Skin epidermis (tissue), 12 donors: ENCODE measurements around the gene COX11.

Experiments
- H3K27ac ChIP-seq, 21 experiments: fragments of 200-600 bp; sonication (generic) in 11 of 21; one replicate each; pipeline ENCODE4 v1.5.0; 2020; ENCODE audit warnings: mild to moderate bottlenecking in 3 of 21, inconsistent platforms in 2 of 21, moderate library complexity in 2 of 21
- H3K4me3 ChIP-seq, 7 experiments: fragments of 200-600 bp; sonication (generic) in 2 of 7; one replicate each; pipeline ENCODE4 v1.5.0; 2020; ENCODE audit warnings: inconsistent platforms in 2 of 7, mild to moderate bottlenecking in 2 of 7, moderate library complexity in 1 of 7

Gene COX11

GRCh38 chr17:54916721-54917120 is 51.7 kb downstream of the COX11 start:
- Histone ChIP-seq H3K4me3 (no peak overlapping the region), H3K27ac (no peak overlapping the region)
